ENCODE data around the gene DCAF11. TPM values are rescaled to one million over a fixed set of nuclear protein-coding genes. Genes with fewer than 3 reads are reported as not detected.

Gene DCAF11
- total and polyA plus RNA-seq, 2 of the 13 experiments (the other 11 are each of a cell fraction or from before 2014, with no cell fraction given) = 150 to 257 TPM

DNA sequence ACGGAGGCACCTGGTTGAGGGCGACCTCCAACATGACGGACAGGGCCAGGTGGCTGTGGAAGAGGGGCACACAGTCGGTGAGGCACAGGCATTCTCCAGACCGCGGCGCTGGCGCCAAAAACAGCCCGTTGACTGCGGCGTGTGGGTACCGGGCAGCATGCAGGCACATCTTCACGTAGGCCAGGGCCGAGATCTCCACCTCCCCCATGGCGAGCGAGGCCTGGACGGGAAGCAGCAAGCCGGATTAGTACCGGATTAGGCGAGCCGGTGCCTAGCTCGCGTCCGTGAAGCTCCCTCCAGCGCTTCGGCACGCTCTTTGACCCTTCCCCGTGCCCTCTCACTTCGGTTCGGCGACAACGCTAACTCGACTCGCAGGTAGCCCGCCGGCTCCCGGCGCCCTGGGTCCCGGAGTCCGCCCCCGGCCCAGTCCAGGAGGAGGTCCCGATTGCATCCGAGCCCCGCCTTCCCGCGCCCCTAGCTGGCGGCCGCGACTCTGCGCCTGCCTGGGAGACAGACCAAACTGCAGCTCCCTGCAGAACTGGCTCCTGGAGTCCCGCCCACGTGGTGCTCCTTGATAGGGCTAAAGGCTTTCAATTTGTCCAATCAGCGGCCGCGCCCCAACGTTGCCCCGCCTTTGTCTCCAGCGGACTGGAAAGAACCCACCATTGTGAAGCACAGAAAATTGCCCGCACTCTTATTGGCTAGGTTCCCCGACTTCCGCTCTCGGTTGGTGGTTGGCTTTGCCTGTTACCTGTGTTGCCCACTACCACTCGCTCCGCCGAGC lies 26.7 kb downstream of the DCAF11 start, which contains the start of gene EMC9 (continued):
- no peak for TF ChIP-seq EZH2 (conservative IDR thresholded peaks at IDR 0.05; ENCODE audit: low read depth, low read length)
- TF ChIP-seq SOX13 (IDR thresholded peaks at IDR 0.05) = peak; percentile 68; the same call in 1 of the 2 replicates
- peak; percentile 60 to 72; a peak in 2 of 4 replicates for TF ChIP-seq SOX13 (CRISPR knock-in tag; conservative IDR thresholded peaks at IDR 0.05 in 1 of 2, IDR thresholded peaks at IDR 0.05 in 1 of 2)
- TF ChIP-seq TBX2 (CRISPR knock-in tag; IDR thresholded peaks at IDR 0.05; ENCODE audit: borderline replicate concordance) = peak; percentile 96
- TF ChIP-seq GATA4 (IDR thresholded peaks at IDR 0.05; ENCODE audit: borderline replicate concordance, low read depth) = peak; percentile 90
- TF ChIP-seq, protein P1, sequence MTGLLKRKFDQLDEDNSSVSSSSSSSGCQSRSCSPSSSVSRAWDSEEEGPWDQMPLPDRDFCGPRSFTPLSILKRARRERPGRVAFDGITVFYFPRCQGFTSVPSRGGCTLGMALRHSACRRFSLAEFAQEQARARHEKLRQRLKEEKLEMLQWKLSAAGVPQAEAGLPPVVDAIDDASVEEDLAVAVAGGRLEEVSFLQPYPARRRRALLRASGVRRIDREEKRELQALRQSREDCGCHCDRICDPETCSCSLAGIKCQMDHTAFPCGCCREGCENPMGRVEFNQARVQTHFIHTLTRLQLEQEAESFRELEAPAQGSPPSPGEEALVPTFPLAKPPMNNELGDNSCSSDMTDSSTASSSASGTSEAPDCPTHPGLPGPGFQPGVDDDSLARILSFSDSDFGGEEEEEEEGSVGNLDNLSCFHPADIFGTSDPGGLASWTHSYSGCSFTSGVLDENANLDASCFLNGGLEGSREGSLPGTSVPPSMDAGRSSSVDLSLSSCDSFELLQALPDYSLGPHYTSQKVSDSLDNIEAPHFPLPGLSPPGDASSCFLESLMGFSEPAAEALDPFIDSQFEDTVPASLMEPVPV (CRISPR knock-in tag; IDR thresholded peaks at IDR 0.05) = peak; percentile 97
- TF ChIP-seq ZNF547 (CRISPR knock-in tag; IDR thresholded peaks at IDR 0.05) = peak; percentile 95; the same call in 1 of the 2 replicates
- peak; percentile 92 for TF ChIP-seq SPEN (CRISPR knock-in tag; IDR thresholded peaks at IDR 0.05; ENCODE audit: low read depth)
- peak; percentile 93 for TF ChIP-seq TAF15 (IDR thresholded peaks at IDR 0.05; ENCODE audit: low read depth, low read length, poor library complexity, severe bottlenecking)
- TF ChIP-seq ZNF205 (CRISPR knock-in tag; IDR thresholded peaks at IDR 0.05) = peak; percentile 1; the same call in 1 of the 2 replicates
- no peak for TF ChIP-seq CBX2 (IDR thresholded peaks at IDR 0.05; ENCODE audit: low read depth, low read length)
- TF ChIP-seq CBX2 (CRISPR knock-in tag; IDR thresholded peaks at IDR 0.05; ENCODE audit: low read depth) = peak; percentile 96
- TF ChIP-seq SKI (IDR thresholded peaks at IDR 0.05; ENCODE audit: partially characterized antibody) = peak; percentile 83
- TF ChIP-seq ZNF615 (CRISPR knock-in tag; IDR thresholded peaks at IDR 0.05; ENCODE audit: borderline replicate concordance) = no peak
- peak; percentile 96 for TF ChIP-seq PHF8 (CRISPR knock-in tag; IDR thresholded peaks at IDR 0.05)
- peak; percentile 63; the same call in 1 of the 2 replicates for TF ChIP-seq RBAK (CRISPR knock-in tag; IDR thresholded peaks at IDR 0.05)
- TF ChIP-seq RBFOX2 (IDR thresholded peaks at IDR 0.05; ENCODE audit: low read depth, low read length) = peak; percentile 100
- no peak for TF ChIP-seq MIER2 (CRISPR knock-in tag; IDR thresholded peaks at IDR 0.05)
- TF ChIP-seq, protein P2, sequence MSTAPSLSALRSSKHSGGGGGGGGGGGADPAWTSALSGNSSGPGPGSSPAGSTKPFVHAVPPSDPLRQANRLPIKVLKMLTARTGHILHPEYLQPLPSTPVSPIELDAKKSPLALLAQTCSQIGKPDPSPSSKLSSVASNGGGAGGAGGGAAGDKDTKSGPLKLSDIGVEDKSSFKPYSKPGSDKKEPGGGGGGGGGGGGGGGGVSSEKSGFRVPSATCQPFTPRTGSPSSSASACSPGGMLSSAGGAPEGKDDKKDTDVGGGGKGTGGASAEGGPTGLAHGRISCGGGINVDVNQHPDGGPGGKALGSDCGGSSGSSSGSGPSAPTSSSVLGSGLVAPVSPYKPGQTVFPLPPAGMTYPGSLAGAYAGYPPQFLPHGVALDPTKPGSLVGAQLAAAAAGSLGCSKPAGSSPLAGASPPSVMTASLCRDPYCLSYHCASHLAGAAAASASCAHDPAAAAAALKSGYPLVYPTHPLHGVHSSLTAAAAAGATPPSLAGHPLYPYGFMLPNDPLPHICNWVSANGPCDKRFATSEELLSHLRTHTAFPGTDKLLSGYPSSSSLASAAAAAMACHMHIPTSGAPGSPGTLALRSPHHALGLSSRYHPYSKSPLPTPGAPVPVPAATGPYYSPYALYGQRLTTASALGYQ (CRISPR knock-in tag; IDR thresholded peaks at IDR 0.05) = peak; percentile 72; the same call in 1 of the 2 replicates
- TF ChIP-seq, protein P3, sequence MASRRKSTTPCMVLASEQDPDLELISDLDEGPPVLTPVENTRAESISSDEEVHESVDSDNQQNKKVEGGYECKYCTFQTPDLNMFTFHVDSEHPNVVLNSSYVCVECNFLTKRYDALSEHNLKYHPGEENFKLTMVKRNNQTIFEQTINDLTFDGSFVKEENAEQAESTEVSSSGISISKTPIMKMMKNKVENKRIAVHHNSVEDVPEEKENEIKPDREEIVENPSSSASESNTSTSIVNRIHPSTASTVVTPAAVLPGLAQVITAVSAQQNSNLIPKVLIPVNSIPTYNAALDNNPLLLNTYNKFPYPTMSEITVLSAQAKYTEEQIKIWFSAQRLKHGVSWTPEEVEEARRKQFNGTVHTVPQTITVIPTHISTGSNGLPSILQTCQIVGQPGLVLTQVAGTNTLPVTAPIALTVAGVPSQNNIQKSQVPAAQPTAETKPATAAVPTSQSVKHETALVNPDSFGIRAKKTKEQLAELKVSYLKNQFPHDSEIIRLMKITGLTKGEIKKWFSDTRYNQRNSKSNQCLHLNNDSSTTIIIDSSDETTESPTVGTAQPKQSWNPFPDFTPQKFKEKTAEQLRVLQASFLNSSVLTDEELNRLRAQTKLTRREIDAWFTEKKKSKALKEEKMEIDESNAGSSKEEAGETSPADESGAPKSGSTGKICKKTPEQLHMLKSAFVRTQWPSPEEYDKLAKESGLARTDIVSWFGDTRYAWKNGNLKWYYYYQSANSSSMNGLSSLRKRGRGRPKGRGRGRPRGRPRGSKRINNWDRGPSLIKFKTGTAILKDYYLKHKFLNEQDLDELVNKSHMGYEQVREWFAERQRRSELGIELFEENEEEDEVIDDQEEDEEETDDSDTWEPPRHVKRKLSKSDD (CRISPR knock-in tag; IDR thresholded peaks at IDR 0.05; ENCODE audit: low read depth) = peak; percentile 94
- TF ChIP-seq PHF5A (CRISPR knock-in tag; IDR thresholded peaks at IDR 0.05; ENCODE audit: low read depth, unreplicated experiment) = peak; percentile 90
- peak; percentile 11; the same call in 1 of the 2 replicates for TF ChIP-seq ZNF674 (CRISPR knock-in tag; IDR thresholded peaks at IDR 0.05; ENCODE audit: low read depth)
- peak; percentile 86; the same call in 1 of the 2 replicates for TF ChIP-seq KLF11 (CRISPR knock-in tag; IDR thresholded peaks at IDR 0.05)
